Activated naive CD4-positive, alpha-beta T cell (primary cell): ENCODE measurements around the gene SLC35F1.

Source experiments
- DNase-seq, 4 experiments: peaks; one replicate each; lab custom pipeline; 2025; lab: John Stamatoyannopoulos, UW

The SLC35F1 gene

DNA sequence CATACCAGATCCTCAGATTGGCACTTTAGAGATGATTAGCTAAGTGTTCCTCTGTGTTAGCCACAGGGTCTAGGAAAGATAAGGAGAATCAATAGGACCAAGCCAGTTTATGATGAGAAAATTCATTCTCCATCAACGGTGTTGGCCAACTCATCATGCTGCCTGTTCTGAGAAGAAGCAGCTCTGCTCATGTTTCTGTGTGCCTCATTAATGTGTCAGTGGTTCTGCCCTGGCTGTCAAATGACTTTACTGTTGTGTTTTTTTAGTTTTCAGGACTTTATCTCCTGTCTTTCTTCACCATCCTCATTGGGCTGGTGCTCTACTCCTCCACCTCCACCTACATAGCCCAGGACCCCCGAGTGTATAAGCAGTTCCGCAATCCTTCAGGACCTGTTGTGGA lies 406.7 kb downstream of the SLC35F1 start:
- DNase-seq, result no peak

- no peak for DNase-seq
Measured at GRCh38 chr6:118316796-118317384, 409.8 kb downstream of the SLC35F1 start.

DNA sequence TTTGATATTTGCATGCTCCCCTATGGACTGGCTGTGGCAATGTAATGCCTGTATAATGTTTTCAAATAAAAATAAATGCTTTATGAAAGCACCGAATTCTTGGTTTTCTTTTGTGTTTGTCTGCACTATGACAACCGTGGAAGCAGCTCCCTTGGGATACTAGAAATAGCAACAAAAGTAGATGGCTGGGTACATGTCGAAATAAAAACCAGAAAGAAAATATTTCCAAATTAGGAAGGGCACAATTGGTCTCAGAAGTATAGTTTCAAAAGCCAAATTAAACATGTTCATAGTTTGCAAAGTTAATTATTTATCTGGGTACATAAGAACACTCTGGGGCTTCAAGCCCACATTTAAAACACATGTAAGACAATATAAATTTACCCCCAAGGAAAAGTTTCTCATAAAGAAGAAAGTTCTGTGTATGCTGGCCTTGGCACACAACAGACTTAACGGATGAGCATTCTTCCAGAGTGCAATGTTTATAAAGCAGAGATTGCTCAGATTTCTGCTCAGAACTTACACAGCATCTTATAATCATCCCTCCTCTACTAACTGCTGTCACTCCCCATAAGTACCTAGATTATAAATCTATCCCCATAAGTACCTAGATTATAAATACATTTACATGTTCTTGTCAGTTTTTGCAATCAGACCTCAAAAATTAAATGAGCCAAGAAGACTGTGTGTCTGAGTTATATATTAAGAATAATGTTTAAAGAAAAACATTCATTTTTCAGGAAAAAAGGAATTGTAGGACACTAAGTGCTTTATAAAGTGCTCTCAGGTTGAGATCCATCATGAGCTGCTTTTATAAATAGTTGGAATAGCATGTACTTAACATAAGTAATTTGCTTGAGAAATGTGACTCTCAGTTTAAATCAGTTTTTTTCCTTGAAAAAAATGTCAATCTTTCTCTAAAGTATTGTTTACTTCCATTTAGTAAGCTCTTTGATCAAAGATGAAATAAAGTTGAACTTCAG lies 410.8 kb downstream of the SLC35F1 start:
- no peak for DNase-seq

DNA sequence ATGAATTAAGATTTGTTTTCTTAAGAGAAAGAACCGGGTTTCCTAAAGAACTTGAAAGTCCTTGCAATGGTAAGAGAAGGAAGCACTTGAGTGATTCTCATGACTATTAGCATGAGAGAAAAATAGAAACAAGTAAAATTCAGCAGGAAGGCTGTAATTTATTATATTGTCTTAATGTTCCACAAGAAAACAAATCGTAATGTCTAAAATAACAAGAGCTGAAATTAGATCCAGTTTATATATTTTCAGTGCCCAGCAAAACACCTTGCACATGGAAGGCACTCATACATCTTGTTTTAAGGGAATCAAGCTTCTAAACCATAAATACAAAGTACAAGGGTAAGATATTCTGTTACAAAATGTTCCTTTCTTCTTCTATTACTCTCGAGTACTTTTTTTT lies 411.6 kb downstream of the SLC35F1 start:
- no peak for DNase-seq

GRCh38 chr6:118319416-118319815 lies 412.4 kb downstream of the SLC35F1 start:
- no peak for DNase-seq

- DNase-seq, result no peak
Measured at GRCh38 chr6:118319894-118320649, 413.0 kb downstream of the SLC35F1 start.

DNA sequence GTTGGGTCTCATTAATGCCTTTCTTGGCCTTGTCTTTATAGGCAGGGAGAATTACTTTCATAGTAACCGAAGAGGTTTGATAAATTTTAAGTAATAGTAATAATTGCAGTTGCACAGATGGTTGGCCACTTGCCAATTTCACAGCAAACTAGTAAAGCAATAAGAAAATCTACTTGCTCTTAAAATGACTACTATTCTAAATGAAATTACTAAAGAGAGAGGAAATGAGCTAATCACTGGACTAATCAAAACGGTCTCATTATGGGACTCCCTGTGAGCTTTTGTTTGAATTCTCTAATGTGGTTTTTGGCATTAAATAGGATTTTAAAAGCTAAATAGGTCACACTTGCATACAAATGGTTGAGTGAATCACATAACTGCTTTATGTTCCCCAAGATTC lies 413.6 kb downstream of the SLC35F1 start:
- no peak for DNase-seq

DNA sequence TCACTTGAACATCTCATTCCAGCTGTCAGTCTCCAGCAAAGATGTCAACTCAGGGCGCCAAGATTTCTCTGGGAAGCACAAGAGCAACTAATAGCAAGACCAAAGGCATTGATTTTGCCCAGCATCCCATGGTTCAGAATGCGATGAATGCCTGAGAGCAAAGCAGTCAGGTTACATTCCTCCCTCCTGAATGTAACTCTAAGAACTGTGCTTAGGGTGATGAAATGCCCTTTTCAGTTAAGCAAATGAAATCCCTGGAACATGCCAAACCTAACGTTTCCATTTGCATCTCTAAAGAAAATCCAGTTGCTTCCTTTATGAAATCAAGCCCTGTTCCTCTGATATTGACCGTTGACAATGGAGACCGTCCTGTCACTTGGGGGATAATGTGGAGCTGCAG lies 417.1 kb downstream of the SLC35F1 start:
- DNase-seq, result no peak

GRCh38 chr6:118325220-118325860 lies 418.3 kb downstream of the SLC35F1 start:
- no peak for DNase-seq

DNA sequence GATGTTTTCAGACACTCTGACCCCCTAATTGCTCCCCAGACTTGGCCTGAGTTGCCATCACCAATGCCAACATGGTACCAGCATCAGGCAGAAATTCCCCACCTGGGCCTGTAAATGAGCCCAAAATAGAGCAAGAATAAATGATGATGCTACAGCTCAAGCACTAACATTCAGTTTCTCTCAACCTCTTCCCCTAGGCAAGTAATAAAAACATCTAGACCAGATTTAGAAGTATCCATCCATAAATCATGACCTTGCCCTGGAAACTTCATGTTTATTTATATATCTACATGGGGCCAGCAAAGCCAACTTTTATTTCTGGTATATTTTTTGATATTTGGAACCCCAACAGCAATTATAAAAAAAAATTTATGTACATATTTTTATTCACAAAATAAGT lies 419.6 kb downstream of the SLC35F1 start:
- DNase-seq, result no peak

GRCh38 chr6:118327237-118327636 lies 420.2 kb downstream of the SLC35F1 start:
- DNase-seq, result no peak

- DNase-seq, result no peak
Measured at GRCh38 chr6:118333772-118334171, 426.7 kb downstream of the SLC35F1 start.

DNA sequence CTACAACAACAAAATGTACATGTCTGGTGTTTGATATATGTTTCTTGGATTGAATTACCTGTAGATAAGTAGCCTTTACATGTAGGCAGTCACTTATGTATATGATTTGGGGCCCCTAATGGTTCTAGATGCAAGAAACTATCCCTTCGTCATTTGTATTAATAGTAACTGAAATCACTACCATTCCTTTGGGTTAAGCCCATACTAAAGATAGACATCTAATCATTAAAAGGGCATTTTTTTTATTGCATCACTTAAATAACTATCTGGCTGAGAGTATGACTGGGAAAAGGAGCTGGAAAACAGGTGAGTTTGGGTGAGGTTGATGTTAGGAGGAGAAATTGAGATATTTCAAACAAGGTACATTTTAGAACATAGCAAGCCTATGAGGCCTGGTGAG lies 427.6 kb downstream of the SLC35F1 start:
- DNase-seq, result no peak

DNA sequence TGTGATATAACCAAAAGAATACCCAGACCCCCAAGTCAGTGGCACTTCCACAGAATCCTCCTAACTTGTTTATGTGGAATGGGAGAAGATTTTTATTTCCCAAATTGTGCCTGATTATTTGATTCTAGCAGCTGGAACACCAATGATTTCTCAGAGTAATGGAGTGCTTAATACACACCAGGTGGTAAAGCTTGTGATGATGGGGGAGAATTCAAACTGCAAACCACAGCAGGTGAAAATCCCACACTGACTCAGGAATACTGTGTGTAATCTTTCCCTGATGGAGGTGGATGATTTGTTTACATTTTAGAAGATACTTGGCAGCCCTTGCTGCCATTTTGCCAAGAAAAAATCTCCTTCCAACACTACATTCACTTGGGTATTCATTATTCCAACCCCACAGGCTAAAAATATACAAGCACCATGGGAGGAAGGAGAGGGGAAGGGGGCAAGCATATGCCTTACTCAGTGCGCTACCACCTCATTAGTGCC lies 428.3 kb downstream of the SLC35F1 start:
- DNase-seq, result no peak

DNA sequence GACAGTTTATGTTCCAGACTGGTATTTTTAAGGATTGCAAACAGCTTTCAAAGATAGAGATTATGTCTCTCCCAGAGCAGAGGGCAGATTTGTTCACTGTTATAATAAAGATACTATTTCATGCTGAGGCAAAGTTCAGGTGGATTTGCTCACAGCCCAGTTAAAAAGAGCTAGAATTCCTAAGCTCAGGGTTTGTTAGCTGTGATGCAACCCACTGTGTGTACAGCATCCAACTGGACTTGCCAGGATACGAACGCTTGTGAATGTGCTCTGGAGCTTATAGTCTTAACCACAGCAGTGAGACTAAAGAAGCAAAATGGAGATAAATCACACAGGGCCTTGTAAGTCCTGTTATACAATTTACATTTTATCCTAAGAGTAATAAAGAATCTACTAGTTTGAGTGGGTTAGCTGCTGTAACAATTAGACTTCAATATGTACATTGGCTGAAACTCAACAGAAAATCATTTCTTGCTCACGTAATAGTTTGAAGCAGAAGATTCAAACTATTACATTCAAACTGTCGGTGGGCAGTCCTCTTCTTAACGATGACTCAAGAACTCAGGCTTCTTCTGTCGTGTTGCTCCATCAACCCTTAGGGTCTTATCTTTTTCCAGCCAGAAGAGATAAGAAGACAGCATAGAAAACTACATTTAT lies 437.1 kb downstream of the SLC35F1 start:
- DNase-seq, result no peak

- no peak for DNase-seq
Measured at GRCh38 chr6:118350881-118351430, 443.9 kb downstream of the SLC35F1 start.

- no peak for DNase-seq
Measured at GRCh38 chr6:118353564-118353963, 446.5 kb downstream of the SLC35F1 start.

GRCh38 chr6:118354641-118355040 lies 447.6 kb downstream of the SLC35F1 start:
- no peak for DNase-seq

- DNase-seq, result no peak
Measured at GRCh38 chr6:118356054-118356453, 449.0 kb downstream of the SLC35F1 start.

GRCh38 chr6:118356686-118357085 lies 449.6 kb downstream of the SLC35F1 start:
- DNase-seq, result no peak
